Panc1 (cell line): ENCODE data around the gene GDPD5.

Experiments used
- CTCF ChIP-seq: fragments of 450-650 bp; IDR thresholded peaks from 2 replicates; pipeline ENCODE4 v1.5.1; 2017; ENCODE audit warnings: mild to moderate bottlenecking
- POLR2AphosphoS5 ChIP-seq: IDR thresholded peaks from 2 replicates; pipeline ENCODE4 v1.6.1; 2012; ENCODE audit warnings: mild to moderate bottlenecking, low read depth, low read length, moderate library complexity

DNA sequence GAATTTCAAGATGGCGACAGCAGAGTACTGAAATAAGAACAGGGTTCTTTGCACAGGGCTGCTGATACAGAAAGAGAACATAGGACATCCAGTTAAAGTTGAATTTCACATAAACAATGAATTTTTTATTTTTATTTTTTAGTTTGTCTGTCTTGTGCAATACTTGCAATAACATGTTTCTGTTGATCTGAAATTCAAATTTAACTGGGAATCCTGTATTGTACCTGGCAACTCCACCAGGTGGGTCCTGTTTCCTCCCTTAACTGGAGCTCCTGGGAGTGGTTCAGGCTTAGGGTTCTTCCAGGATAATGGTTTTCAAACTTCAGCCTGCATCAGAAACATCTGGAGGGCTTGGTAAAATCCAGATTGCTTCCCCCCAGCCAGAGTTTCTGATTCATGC lies 21.4 kb upstream of the GDPD5 start:
- TF ChIP-seq CTCF (no peak), POLR2AphosphoS5 (no peak)
